GM21723 (cell line): ENCODE measurements around the gene VAPB.
"Not testable (repeated sequence)": the region's sequence is repeated elsewhere in the genome, so short reads cannot be mapped to it uniquely, and the experiment has no call there.

Source experiments
- ATAC-seq: cut with Tn5 transposase; IDR thresholded peaks from one replicate; pipeline ENCODE4 v1.9.1; 2021; ENCODE audit warnings: mild to moderate bottlenecking, moderate library complexity; ENCODE audit not compliant: unreplicated experiment

VAPB gene, protein sequence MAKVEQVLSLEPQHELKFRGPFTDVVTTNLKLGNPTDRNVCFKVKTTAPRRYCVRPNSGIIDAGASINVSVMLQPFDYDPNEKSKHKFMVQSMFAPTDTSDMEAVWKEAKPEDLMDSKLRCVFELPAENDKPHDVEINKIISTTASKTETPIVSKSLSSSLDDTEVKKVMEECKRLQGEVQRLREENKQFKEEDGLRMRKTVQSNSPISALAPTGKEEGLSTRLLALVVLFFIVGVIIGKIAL

DNA sequence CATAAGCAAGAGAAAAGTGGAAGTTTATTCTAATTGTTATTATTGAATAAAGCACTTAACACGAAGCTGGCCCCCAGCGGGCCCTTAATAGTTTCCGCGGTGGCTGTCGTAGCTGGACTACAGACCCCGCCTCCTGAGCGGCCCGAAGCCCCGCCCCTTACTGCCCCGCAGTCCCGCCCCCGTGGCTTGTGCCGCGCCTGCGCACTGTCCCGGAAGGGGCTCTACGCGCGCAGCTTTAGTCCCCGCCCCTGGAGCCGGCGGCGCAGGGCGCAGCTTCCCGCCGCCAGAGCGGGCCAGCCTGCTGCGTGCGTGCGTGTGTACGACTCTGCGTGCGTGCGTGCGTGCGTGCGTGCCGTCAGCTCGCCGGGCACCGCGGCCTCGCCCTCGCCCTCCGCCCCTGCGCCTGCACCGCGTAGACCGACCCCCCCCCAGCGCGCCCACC lies at the start of gene VAPB:
TSS of gene VAPB (plus strand) at position 348 of the 442 bp plus-strand sequence. CDS start 231 bp downstream, outside the sequence.
- ATAC-seq = peak; percentile 96

- no peak for ATAC-seq
Observed at GRCh38 chr20:58339741-58340140, 49.3 kb upstream of the VAPB start.

GRCh38 chr20:58340151-58340550 lies 48.9 kb upstream of the VAPB start:
- ATAC-seq = no peak

DNA sequence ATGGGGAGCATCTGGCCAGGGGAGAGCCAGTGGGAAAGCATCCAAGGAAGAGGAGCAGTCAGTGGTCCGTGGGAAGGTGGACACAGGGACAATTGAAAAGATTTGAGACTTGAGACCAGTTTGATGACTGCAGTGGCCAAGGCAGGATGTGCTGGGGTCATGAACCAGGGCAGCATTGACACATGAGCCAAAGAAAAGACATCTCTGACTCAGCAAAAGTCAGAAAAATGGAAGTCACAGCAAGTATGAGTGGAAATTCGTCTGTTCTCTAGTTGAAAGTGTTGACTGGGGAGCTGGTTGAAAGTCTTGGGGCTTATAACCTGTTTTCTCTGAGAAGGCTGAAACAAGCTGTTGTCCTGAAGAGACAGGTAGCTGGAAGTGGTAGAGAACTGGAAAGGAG lies 48.2 kb upstream of the VAPB start:
- ATAC-seq = no peak

DNA sequence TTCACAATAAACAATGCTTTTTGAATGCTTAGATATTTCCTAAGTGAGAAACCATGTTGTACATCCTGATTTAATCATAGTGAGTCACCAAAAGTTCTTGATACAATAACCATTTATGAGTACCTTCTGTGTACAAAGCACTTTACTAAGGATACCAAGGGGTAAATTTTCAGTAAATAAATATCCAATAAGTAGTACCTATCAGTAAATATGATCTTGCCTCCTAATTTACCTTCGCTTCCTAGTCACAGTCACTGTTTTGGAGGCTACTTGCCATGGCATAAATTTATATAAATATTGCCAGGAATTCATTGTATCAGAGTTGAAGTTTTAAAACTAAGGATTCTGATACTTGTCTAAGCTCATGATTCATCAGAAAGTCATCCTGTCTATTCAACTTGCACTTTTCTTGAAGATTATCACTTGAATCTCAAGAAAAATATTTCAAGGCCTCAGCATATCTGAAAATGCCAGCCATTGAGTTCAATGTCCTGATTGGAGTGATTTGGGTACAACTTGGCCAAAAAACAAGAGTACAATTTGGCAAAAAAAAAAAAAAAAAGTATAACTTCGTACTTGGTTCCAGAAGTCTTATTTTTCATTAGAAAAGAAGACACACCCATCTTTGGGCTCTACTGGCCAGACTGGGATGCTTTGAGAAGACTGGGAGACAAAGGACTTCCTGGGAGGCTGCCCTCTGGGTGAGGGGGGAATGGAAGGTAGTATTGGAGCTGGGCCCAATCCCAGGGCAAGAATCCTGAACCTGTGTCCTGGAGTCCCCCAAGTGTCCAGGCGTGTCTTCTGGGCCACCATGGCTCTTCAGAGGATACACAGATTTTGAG lies 46.7 kb upstream of the VAPB start:
- ATAC-seq = no peak

DNA sequence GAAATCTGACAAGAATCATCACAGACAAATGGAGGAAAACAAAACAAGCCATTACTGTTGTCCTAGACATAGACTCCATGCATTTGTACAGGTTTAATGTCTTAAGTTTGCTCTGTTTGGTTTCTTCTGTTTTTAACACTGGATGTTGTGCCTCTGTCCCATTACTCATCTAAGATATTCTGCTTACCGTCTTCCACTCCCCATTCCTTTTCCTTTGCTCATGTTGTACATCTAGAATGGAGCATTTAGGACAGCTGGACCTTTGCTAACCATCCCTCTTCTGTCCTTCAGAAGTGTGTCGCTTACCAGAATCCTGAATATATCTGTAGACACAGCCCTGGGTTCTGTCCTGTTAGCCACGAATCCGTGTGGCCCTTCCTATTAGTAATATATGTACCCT lies 44.3 kb upstream of the VAPB start:
- no peak for ATAC-seq

GRCh38 chr20:58349570-58349969 lies 39.5 kb upstream of the VAPB start:
- no peak for ATAC-seq

- no peak for ATAC-seq
Observed at GRCh38 chr20:58352468-58352867, 36.6 kb upstream of the VAPB start.

DNA sequence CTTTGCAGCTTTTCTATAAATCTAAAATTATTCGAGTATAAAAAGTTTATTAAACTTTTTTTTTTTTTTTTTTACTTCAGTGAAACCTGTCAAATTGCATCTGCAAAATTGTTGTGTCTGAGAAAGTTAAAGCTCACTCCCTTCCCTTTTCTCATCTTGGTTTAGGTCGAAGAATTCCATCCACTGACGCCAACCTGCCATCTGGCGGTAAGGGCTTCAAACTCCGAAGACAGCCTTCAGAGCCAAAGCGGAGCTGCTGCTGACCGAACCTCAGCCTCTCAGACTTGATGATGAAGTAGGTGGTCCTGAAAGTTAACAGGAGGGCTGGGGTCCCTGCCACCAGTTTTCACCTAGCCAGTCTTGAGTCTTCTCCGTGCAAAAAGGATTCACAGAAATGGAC lies 29.6 kb upstream of the VAPB start:
- ATAC-seq = no peak

- no peak for ATAC-seq
Observed at GRCh38 chr20:58360936-58361335, 28.1 kb upstream of the VAPB start.

DNA sequence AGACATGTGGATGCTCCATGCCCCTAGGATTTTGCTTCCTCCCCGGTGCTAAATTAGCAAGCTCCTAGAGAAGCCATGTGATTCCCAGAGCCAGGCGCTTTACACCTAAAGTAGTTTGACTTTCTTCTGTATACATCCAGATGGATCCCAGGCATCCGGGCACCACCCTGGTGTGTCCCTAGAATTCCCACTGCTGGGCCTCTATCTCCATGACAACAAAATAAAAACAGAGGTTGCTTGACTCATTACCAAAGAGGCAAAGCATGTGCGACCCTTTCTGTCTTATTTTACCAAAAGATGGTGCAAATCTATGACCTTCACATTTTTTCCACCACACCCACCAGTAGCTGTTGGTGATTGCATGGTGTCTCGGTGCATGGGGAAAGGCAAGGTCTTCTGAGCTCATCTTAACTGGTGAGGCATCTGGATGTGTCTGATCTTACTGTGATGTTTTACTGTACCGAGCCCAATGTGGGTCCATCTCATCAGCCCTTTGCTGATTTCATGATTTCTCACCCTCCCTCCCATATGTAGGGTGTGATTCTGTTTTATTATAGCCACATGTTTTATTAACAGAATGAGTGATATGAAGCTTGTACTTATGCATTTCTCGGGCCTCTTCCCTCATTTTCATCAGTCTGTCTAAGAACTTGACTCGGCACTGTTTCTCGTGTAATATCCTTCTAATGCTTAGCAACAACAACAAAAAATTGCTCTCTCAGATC lies 27.4 kb upstream of the VAPB start:
- ATAC-seq = no peak

GRCh38 chr20:58362206-58362516 lies 26.9 kb upstream of the VAPB start:
- no peak for ATAC-seq

DNA sequence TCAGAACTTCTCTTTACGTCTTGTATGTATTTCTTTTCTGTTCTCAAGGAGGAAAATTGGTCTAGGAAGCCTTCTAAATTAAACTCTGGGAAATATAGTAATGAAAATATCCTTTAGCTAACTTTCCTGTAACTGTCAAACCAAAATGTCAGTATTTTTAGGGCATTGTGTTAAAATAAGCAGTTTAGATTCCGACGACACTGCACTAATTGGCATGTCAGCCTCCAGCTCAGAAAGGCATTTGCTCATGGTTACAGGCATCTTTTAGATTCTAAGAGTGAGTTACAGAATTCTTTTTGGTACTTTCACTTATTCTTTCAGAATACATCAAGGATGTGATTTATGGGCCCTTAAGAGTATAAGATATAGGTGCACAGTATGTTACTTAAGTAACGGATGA lies 26.1 kb upstream of the VAPB start:
- no peak for ATAC-seq

GRCh38 chr20:58366866-58367265 lies 22.2 kb upstream of the VAPB start:
- ATAC-seq = no peak

DNA sequence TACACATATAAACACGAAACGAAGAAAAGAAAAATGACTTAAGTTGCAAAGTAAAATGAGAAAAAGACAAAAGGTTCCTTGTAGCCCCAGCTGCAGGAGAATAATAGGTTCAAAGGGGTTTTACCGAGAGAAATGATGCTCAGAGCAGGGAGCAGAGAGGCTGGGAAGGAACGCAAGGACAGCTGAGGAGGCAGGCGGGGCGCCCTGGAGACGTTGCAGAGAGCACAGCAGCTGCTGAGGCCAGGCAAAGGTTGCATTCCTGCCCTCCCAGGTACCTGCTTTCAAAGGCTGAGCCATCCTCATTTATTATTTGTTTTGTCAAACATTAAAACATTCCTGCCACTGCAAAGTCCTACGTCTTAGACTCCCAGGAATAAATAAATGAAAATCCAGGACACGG lies 16.2 kb upstream of the VAPB start:
- no peak for ATAC-seq

- not testable (repeated sequence) for ATAC-seq
Observed at GRCh38 chr20:58373296-58373695, 15.7 kb upstream of the VAPB start.

DNA sequence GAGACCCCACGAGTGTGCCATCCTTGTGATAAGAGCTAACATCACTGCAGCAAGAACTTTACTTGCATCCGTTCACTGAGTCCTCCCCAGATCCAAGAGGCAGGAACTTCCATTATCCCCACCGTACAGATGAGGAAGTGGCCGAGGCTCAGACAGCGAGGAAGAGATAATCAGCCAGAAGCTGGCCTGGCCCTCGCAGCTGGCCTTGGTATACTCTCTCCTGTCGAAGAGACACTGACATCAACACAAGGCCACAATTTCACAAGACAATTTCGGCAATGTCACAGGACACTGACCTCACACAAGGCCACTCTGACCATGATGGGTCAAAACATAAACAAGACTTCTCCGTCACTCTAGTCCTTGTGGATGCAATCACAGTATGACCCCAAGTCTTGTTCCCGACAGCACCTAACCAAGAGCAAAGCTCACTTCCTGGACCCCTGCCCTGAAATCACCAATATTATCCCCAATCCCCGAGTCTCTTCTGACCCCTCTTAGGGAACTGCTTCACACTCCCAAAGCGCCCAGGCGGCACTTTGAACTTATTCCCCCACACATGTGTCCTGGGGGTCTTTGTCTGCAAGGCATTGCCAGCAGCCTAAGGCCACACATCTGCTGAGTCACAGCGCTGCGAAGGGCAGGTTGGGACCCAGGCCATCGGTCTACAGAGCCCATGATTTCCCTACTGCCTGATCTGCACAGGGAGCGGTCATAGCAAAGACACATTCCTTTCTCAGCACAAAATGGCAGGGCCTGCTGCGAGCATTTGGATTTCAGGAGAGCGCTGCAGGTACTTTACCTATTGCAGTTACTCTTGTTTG lies 14.8 kb upstream of the VAPB start:
- no peak for ATAC-seq

DNA sequence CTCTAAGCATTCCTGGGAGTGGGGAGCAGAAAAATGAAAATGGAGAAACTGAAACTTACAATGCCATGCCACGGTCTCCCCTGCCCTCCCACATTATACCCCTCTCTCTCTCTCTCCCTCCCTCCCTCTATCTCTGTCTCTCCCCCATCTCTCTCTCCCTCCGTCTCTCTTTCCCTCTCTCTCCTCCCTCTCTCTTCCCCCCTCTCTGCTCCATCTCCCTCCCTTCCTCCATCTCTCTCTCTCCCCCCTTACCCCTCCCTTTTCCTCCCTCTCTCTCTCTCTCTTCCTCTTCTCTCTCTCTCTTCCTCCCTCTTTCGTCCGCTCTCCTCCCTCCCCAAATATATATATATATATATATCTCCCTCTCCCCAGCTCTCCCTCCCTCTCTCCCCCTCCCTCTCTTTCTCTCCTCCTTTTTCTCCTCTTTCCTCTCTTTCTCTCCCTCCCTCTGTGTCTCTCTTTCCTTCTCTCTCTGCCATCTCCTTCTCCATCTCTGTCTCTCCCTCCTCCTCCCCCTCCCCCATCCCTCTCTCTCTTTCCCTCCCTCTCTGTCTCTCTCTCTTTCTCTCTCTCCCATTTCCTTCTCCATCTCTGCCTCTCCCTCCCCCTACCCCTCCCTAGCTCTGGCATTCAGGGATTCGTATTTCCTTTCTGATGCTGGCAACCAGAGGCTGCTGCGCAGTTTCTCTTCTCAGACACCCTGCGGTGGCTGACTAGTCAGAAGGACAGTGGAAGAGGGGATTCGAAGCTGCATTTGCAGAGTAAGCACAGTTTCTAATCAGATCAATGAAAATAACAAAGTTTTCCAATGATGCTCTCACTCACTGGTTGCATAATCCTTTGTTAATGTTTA lies 13.9 kb upstream of the VAPB start:
- no peak for ATAC-seq

DNA sequence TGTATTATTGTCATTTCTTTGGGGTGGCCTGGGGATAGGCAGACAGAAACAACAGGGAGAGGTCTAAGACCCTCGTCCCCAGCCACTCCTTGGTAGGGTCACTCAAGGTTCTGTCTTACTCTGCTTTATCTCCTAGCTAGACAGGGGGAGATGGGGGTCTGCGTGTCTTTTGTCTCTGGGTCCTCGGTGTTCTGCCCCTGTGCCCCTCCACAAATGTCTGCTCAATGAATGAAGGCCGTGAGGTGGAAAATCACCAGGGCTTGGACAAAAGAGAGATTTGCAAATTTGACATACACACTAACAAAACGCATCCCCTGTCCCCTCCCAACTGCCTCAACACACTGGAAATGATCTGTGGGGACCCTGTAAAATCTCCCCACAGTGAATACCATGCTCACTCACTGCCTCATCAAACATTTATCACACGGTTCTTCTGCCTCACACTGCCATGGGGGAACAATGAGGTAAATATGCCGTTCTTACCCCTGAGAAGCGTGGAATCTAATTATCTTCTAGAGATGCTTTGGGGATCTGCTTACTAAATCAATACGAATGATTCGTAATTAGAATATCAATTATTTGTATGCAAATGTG lies 13.2 kb upstream of the VAPB start:
- ATAC-seq = no peak

- no peak for ATAC-seq
Observed at GRCh38 chr20:58377017-58377416, 12.0 kb upstream of the VAPB start.
